GM19043 (cell line): ENCODE data around the gene SYT1.

ENCODE experiments used
- ATAC-seq: cut with Tn5 transposase; IDR thresholded peaks from one replicate; pipeline ENCODE4 v1.9.1; 2021; ENCODE audit warnings: low read depth; ENCODE audit not compliant: unreplicated experiment

The SYT1 gene

DNA sequence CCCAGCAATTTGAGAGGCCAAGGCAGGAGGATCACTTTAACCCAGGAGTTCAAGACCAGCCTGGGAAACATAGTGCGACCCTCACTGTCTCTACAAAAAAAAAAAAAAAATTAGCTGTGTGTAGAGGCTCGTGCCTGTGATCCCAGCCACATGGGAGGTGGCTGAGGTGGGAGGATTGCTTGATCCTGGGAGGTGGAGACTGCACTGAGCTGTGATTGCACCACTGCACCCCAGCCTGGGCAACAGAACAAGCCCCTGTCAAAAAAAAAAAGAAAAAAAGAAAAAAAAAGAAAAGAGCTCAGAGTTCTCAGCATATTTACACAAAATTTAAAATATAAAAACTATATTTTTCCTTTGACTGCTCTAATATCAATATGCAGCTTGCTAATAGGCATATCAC lies 260.8 kb downstream of the SYT1 start:
- ATAC-seq = no peak

DNA sequence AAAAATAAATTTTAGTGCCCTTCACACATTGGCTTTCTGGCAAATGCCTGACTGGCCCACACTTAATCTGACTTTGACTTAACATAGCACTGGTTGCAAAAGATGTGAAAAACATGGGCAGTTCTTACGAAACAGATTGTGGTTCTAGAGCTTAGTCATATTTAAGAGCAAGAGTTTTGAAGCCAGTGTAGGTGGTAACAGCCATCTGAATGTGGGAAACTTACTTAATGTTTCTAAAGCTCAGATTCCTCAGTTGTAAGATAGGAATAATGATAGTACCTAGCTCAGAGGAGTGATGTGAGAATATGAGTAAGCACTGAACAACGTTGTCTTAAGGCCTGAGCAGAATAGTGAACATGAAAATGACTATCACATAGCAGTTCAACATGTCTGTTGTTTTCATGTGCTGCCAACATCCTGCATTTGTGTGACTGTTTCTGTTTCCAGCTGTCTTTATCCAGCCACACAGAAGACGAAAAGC lies 262.7 kb downstream of the SYT1 start:
- peak; percentile 81 for ATAC-seq

DNA sequence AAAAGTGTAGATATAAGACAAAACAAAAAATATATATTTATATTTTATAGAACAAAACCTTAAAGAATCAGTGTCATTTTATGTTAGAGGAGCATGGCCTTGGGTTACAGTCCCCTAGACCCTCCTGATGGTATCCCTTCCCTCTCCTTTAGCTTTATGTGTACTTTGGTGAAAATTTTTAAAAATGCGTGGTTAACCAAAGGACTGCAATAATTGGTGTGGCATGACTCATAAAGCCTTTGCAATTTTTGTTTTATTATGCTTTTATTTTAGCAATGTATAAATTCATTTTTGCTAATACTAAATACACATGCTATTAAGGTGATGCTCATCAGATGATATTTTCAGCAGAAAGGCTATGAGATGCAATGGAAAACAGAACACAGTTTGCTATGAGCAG lies 264.4 kb downstream of the SYT1 start:
- ATAC-seq = no peak

DNA sequence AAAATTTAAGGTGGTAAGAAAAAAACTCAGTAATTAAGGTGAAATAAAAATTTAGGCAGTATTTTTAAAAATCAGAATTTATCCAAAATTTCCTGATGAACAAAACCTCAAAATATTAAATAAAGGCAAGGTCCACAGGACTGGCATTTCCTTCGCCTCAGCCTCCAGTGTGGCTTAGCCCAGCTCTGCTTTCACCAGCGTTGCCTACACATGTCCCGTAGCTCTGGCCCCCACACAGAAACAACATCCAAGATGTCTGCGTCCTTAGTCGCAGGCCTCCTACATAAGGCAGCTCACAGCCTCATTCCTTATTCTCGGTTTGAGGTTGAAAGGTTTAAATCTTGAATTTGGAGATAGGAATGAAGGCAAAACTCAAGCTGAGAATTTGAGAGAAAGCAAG lies 274.3 kb downstream of the SYT1 start:
- ATAC-seq = no peak

DNA sequence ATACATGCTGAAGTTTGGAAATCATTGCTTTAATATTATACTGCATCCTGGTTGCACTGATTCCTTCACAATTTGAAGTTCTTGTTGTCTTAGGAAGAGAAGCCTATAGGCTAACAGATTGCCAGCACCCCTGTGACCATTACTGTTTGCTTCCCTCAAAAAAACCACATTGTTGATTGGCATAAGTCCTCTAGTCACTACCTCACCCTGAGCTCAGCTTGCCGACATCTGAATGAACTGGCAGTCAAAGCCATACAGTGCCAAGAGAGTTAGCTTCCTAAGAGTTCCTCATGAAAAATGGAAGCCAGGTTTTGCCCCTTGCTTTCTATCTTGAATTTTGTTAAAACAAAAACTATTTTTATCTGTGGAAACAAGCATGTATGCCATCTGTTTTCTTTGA lies 276.1 kb downstream of the SYT1 start:
- no peak for ATAC-seq

DNA sequence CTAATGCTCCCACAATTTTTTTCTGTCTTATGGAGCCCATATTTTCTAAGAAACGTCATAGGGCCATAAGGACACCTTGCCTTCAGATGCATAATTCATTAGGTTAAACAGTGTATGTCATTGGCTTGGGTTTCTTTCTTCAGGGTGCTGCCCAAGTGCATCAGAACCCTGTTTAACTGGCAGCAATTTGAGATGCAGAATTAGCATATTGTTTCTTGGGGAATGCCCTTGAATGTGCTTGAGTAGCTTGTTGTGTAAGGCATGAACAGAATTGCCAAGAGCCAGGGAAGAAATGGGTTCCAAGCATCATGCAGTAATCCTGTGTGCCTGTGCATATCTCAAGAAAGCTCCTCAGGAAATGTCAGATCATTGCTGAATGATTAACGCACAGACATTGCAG lies 277.2 kb downstream of the SYT1 start:
- ATAC-seq = no peak

DNA sequence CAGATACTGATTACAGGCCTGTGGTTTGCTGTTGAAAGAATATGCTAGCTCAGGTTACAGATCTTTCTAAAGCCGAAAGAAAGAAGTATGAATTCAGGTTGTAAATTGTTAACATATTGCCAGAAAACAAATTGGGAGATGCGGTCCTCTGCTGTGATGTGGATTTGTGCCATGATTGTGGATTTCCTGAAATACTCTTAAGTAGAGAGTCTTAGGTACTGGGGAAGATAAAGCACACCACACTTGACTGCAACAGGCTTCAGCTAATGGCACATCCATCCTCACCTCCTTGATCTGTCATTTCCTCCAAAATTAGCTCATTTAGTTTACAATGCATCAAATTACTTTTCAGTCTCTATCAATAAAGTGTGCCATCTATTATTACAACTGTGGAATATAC lies 279.2 kb downstream of the SYT1 start:
- no peak for ATAC-seq

DNA sequence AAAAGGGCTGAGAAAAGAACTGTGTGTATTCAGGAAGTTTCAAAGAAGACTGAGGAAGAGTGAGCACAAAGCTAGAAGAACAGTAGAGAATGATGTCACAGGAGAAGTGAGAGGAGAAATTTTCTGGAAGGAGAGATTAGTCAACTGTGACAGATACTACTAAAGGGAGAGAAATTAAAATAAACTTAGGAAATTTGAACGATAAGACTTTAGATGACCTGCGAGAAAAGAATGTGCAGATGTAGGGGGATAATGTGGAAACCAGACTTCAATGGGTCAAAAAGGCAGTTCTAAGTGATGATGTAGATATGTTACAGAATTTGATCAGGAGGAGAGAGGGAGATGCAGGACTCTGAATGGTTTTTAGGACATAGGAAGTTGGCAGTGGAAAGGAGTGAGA lies 287.4 kb downstream of the SYT1 start:
- no peak for ATAC-seq

DNA sequence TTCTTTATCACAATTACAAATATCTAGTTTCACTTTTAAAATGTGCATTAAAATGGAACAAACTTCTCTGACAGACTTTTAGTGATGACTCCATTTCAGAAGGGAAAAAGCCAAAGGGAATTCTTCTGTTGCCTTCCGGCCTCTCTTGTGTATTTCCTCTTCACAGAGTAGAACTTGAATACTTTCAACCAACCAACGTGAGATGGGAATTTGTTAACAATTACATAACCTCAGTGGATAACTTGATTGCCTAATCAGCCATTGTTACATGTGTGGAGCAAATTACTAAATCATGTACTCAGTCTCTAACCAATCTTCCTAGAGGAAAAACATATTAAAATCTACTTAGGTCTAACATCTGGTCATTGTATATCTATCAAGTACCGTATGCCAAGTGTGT lies 291.1 kb downstream of the SYT1 start:
- no peak for ATAC-seq

DNA sequence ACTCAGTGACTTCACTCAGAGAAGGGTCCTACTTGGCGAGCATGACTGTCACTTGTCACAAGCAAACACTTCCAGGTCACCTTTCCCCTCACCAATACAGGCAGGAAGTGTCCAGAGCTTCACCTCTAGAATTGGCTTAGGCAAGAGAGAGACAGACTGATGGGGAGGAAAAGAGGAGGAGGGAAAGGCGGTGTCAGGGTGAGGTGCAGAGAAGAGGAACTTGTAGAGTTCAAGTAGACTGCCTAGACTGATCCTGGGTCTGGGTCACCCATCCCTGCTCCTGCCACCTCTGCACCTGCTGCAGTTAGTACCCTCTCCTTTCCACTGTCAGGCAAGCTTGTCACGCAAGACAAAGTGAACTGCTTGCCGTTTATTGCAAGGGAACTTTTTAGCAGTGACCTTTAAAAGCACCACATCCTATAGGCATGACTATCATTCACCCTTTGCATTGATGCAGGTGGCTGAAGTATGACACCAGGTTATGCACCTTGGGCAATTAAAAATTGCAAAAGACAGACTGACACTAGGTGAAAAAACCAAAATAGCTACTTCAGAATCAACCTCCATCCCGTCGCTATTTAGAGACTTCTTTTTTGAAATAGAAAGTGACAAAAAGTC lies 292.4 kb downstream of the SYT1 start:
- ATAC-seq = no peak

DNA sequence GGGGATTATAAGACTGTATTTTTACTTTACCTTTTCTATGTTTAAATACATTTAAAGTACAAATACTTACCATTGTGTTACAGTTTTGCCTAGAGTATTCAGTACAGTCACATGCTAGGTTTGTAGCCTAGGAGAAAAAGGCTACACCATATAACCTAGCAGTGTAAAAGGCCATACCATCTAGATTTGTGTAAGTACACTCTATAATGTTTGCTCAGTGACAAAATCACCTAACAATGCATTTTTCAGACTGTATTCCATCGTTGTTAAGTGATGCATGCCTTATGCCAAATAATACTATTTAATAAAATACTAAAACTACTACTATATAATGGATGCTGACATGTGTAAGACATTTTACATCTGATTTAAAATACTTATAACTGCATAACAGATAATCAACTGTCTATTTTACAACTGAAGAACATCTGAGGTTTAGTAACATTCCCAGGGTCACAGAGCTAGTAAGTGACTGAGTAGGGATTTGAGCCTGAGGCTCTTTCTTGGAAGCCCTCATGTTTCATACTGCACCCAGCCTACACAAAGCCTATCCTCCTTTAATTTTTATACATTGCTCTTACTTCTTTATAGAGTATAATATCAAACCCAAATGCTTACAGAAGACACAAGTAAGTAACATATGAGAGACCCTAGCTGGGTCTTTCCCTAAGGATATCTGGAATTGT lies 296.8 kb downstream of the SYT1 start:
- ATAC-seq = no peak

DNA sequence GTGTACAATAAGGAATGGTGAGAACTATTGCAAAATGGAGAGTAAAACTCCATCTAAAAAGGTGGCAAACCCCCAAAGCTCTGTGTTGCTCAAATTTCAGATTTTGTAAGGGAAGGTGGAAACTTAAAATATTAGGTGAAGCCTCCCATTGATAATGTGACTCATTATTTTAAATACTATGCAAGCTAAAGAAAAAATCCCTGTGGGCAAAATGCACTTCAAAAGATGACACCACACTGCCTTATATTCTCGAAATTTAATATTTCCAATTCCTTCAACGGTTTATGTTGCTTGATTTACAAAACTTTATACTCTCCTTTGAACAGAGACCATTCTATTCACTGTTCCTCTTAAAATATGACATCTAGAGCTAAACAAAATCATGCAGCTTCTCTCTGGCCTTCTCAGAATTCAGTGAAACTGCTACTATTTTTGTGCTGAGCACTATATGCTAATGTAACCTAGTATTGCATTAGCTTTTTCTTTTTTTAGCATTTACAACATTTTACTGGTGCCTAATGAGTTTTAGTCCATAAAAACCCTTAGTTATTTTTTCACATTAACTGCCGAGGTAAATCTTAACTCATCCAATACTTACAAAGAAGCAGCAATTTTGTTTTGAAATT lies 297.7 kb downstream of the SYT1 start:
- no peak for ATAC-seq

DNA sequence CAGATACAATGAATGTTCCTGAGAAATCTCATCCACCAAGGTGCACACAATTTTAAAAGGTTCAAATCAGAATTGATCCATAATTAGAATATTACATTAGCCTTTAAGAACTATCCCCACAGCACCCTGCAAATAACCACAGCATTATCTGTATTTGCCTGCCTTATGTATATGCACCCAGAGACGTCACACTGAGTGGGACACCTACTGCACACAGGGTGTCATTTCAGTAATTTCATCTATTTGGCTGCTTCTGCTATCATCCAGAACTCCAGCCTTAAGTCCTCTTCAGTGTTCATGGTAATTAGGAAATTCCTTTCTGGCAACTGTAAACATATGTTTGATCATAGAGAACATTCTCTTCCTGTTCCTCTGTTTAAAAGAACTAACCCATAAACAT lies 298.4 kb downstream of the SYT1 start:
- no peak for ATAC-seq

DNA sequence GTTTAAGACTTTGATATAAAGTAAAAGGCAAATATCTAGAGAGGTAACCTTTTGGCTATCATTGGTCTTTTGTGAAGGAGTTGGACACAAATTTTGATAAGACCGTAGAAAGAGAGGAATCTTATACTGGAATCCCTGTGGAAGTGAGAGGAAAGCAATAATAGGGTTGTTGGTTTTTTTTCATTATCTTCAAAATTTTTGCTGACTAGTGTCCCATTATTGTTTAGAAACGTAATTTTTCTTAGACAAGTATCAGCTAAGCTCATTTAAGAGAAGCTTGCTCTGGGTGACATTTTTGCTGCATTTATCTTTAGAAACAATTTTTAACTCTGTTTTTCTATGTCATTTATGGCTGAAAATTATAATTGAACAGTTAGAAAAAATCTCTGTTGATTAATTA lies 300.3 kb downstream of the SYT1 start:
- ATAC-seq = no peak

DNA sequence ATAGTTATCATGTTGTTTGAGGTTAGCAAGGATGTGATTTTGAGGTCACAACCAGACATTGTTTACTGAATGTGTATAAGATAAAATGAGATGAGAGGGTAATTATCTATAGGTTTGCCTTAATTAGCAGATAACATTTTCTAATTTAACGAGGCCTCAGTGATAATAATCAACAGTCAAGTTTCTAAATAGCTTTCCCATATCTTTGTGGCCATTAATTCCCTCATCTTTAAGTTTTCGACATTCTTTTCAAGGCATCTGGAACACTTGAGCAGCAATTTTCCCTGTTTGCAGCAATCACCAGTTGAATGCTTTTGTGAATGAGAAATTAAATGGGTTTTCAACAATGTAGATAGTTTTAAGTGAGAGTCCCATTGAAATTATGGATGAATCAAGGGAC lies 304.1 kb downstream of the SYT1 start:
- no peak for ATAC-seq

DNA sequence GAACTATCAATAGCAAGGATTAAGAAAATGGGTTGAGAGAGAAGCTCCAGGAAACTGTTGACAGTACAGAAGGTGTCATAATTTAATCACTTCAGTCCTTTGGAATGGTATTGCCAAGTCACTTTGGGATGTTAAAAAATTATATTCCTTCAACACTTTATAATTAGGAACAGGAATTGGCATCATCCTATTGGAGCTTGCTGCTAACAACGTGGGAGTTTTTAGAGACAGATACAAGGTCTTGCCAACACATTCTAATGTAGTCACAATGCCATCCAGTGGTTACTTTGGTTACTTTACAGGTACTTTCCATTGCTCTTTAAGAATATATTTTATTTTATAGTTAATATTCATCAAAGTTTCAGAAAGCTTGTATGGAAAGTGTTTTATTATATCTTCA lies 310.1 kb downstream of the SYT1 start:
- no peak for ATAC-seq

DNA sequence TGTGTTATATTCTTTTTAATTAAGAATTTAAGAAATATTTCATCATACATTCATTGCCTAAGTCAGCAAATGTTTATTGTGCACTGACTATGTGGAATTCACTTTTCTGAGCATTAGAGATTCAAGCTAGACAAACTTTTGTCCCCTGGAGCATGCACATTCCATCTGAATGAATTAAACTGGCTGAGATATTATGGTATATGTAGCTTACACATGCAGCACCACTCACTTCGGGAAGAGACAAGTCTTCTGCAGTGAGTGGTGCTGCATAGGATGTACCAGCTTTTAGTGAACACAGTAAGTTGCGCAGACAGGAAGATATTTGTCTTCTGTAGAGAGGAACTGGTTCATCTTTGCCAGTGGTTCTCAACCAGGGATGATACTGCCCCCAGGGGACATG lies 318.4 kb downstream of the SYT1 start:
- no peak for ATAC-seq

DNA sequence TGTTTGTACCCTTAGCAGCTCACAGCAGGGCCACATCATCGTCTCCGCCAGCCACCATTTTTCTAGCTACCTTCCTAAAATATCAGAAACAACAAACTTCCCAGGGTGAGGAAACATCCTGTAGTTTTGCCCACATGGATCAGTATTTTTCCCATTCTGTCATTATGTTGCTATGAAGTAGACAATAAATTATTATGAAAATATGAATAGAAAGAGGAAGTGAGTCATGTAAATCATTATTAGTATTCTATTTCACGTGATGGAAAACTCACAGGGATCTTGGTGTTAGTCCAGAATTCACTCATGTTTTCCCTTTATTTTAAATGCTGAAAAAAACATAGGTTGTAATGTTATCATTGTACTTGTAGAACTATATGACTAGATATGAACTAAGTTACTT lies 319.4 kb downstream of the SYT1 start:
- no peak for ATAC-seq

DNA sequence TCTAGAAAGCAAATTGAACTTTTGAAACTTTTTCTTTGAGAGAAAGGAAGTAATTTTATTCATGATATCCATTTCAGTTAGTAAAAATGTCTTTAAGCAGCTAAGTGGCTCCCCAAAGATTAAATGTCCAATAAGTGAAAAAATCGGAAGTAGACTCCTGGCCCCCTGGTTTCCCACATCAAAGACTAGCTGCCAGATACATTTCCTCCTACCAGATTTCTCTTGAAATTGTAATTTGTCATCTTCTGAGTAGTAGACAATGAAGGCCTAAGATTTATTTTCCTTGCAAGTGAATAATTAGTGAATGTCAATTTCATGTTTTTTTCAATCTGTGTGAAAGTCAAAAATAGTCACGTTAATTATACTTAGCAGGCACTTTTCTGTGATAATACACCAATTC lies 321.9 kb downstream of the SYT1 start:
- no peak for ATAC-seq

DNA sequence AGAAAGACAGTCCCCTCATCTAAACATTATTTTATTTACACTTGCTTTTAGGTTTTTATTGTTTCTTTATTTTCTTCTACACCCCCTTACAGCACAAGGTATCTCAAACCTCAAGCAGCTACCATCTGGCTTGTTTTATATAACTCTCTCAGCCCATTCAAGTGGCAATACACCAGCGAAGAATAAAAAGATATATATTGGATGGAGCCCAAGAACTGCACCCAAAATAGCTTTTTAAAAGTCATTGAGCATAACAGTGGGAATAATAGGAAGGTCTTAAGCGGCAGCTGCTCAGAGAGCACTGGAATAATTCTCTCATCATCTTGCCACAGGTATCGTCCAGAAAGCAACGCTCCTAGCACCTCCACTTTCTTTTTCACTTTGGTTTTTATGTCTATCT lies 322.5 kb downstream of the SYT1 start:
- no peak for ATAC-seq

DNA sequence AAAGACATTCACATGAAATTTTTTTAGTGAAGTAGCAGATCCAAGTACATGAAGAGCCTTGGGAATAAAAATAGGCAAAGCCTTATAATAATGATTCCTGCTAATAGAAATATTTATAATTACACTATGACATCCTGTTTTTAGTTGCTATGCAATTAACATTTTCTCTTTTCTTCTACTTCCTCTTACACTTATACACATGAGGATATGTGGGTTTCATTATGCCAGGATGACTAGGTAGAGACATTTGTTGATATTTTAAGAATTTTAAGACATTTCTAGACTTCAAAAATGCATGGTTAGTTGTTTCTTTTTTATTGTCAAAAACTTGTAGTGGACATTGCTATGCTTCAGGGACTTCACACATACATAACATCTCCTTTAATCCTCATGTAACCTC lies 326.8 kb downstream of the SYT1 start:
- no peak for ATAC-seq

DNA sequence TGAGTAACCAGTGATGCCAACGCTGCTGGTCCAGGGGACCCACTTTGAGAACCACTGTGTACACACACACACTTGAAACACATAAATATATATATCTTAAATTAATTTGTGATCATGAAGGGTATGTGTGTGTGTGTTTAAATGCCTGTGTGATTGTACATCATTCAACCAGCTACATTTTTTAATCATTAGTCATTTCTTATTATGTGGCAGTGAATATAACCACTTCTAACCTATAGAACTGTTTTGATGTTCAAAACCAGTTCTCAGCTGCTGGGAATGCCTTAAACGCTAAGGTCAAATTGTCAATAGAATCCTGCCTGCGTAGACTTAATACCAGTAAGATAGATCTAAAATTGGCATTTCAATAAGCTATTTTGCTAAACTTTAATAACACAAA lies 330.0 kb downstream of the SYT1 start:
- ATAC-seq = no peak
